Measurements from ENCODE around the gene EDEM1. TPM values are rescaled to one million over a fixed set of nuclear protein-coding genes. Genes with fewer than 3 reads are reported as not detected.

EDEM1 gene
- total and polyA plus RNA-seq, 10 of the 15 experiments (the other 5 are each of a cell fraction or from before 2014, with no cell fraction given) = 18.9 to 138 (median 57.5) TPM

GRCh38 chr3:5220193-5220592 lies 32.7 kb downstream of the EDEM1 start (continued):
- no peak for TF ChIP-seq E2F4 (IDR thresholded peaks at IDR 0.05; ENCODE audit: low read depth, low read length)
- no peak for TF ChIP-seq EP300 (IDR thresholded peaks at IDR 0.05; ENCODE audit: borderline replicate concordance in 1 of 2, control insufficient read depth in 1 of 2, low read depth in 2 of 2, low read length in 2 of 2)
- no peak for TF ChIP-seq HDAC6 (IDR thresholded peaks at IDR 0.05; ENCODE audit: unreplicated experiment)
- no peak for TF ChIP-seq GABPA (IDR thresholded peaks at IDR 0.05; ENCODE audit: low read depth)

GRCh38 chr3:5220667-5221431 lies 33.3 kb downstream of the EDEM1 start:
- no peak overlapping the region for H3K4me2 ChIP-seq (ENCODE audit: control insufficient read depth, insufficient read depth)
- H3K9ac ChIP-seq (ENCODE audit: control insufficient read depth, insufficient read depth, low read length) = no peak overlapping the region
- peaks cover 14 to 43% of the 10 kb centered on the region in 2 experiments for H3K36me3 ChIP-seq (ENCODE audit: control insufficient read depth in 2 of 2, insufficient read depth in 2 of 2, low read length in 1 of 2)
- ATAC-seq (peak; percentile 25), FAIRE-seq (no peak), DNase-seq (ENCODE audit: low read depth, low spot score) (no peak)
- WGBS (ENCODE audit: insufficient coverage, insufficient replicate concordance, low lambda C conversion rate, missing lambda C conversion rate) = 85% methylated on average over 10 of the region's 11 CpGs
- in situ Hi-C loops (cut with MboI) = no loop called here
- H3K4me1 ChIP-seq (ENCODE audit: control insufficient read depth, insufficient read depth, low read length) = no peaks in the 10 kb centered on the region
- TF ChIP-seq SRF (IDR thresholded peaks at IDR 0.05; ENCODE audit: low read depth in 2 of 2, low read length in 2 of 2) = no peak
- TF ChIP-seq FOXK2 (IDR thresholded peaks at IDR 0.05) = no peak
- 0 out of 2 replicates have a peak, but pooled peaks have one; percentile 32 for TF ChIP-seq POLR2A (IDR thresholded peaks at IDR 0.05; ENCODE audit: low read depth, low read length)
- TF ChIP-seq BRCA1 (IDR thresholded peaks at IDR 0.05; ENCODE audit: low read depth, low read length) = no peak
- no peak for TF ChIP-seq PBX3 (IDR thresholded peaks at IDR 0.05; ENCODE audit: insufficient replicate concordance, low read depth, low read length)
- no peak; the same call in 1 of the 2 replicates for TF ChIP-seq MTA3 (IDR thresholded peaks at IDR 0.05; ENCODE audit: borderline replicate concordance, low read length)
- no peak for TF ChIP-seq TCF3 (IDR thresholded peaks at IDR 0.05; ENCODE audit: borderline replicate concordance, insufficient read depth, low read depth, low read length)
- no peak for TF ChIP-seq ZNF687 (IDR thresholded peaks at IDR 0.05)
- no peak for TF ChIP-seq SIN3A (IDR thresholded peaks at IDR 0.05; ENCODE audit: low read depth, low read length)
- no peaks in the 10 kb centered on the region for H3K27me3 ChIP-seq (replicated peaks in 1 of 2; ENCODE audit: control insufficient read depth in 2 of 2, insufficient read depth in 2 of 2, low read length in 1 of 2)
- H3K9me3 ChIP-seq (replicated peaks; ENCODE audit: control insufficient read depth, insufficient read depth, low read length) = no peaks in the 10 kb centered on the region
- H3K4me3 ChIP-seq = no peak overlapping the region
- no peaks in the 10 kb centered on the region; the same call in 1 of the 2 replicates for H4K20me1 ChIP-seq (ENCODE audit: control insufficient read depth, insufficient read depth)
- SMC1A ChIA-PET (ENCODE audit: uncharacterized antibody, unreplicated experiment) = interaction anchor here (1.2 to 1.6 kb wide), 2 partner anchors 29 to 68 kb away, joined by 3 read pairs; no protein-coding TSS in a partner anchor
- no TSS peak for BruUV-seq (replicated peaks)
- POLR2A ChIA-PET = interaction anchor here (0.6 kb wide), 1 partner anchor 95 kb away, joined by 3 read pairs; no protein-coding TSS in a partner anchor
- H2AFZ ChIP-seq (ENCODE audit: control insufficient read depth, low read depth, low read length) = no peak overlapping the region
- RAD21 ChIA-PET (ENCODE audit: unreplicated experiment) = interaction anchor here (1.3 kb wide), 1 partner anchor 34 kb away, joined by 3 read pairs; no protein-coding TSS in a partner anchor
- H3K79me2 ChIP-seq (ENCODE audit: control insufficient read depth, insufficient read depth, low read length) = no peaks in the 10 kb centered on the region
- CTCF ChIA-PET = interaction anchor here (0.6 kb wide), 1 partner anchor 150 kb away, joined by 3 read pairs; no protein-coding TSS in a partner anchor
- intact Hi-C loops (cut with micrococcal nuclease; ENCODE audit: unreplicated experiment) = loop anchor here (10.0 kb wide), 1 partner anchor 504 kb away; no protein-coding TSS in a partner anchor
- H3K27ac ChIP-seq (ENCODE audit: control insufficient read depth, insufficient read depth) = no peak overlapping the region

Measured in GM12878 (cell line).